ENCODE results near the gene CNPY4.

The CNPY4 gene

DNA sequence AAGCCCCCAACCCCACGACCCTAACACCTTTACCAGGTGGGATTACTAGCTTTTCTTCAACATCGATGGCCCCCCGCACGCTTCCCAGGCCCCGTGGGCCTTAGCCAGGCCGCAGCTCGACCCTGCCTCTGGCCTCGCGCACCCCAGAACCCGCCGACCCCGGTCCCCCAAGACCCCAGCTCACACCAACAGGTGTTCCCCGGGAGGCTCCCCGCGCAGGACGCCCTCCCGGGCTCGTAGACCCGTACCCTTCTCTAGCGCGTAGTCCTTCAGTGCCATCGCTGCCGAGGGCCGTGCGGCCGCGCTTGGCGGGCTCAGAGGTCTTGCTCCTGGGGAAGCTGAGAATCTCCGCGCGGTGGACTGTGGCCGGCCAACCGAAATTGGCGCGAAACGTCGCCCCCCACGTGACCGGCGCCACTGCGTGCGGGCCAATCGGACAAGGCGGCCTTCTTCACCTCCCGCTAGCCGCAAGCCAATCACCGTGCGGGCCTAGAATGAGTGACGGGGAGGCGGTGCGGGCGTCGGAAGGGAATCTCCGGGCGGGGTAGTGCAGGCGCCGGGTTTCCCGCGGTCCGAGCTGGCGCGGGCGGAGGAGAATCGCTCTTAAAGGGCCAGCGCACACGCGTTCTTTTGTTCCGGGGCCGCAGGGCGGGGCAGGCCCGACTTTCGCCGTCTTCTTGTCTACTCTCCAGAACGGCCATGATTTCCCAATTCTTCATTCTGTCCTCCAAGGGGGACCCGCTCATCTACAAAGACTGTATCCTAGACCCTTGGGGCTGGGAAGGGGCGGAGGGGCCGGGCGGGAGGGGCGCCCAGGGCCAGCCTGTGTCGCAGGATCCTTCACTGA is 18.2 kb upstream of the CNPY4 start, which contains the start of the genes AP4M1 and MCM7:
Gene AP4M1 (plus strand): TSS at position 628 of the 847 bp plus-strand sequence. CDS start 72 bp downstream, at position 700.
Gene MCM7 (minus strand): TSS at position 382 of the 847 bp plus-strand sequence. CDS start 103 bp downstream, at position 279.
- ChIA-PET POLR2A (interaction anchor here (0.5 to 5.4 kb wide), 28 partner anchors 8 to 485 kb away, joined by 3 to 100 read pairs (median 6); partner anchors contain the start of genes CNPY4, COPS6, GJC3 and GPC2), CTCF (interaction anchor here (0.6 to 1.2 kb wide), 4 partner anchors 12 to 47 kb away, joined by 3 to 4 read pairs (median 3); partner anchors contain the start of gene LAMTOR4)
- TF ChIP-seq ELF4 (IDR thresholded peaks at IDR 0.05) (peak; percentile 57; the same call in 1 of the 2 replicates), FOXA1 (IDR thresholded peaks at IDR 0.05) (no peak), L3MBTL2 (conservative IDR thresholded peaks at IDR 0.05) (peak; percentile 94), LEF1 (IDR thresholded peaks at IDR 0.05; ENCODE audit: borderline replicate concordance) (no peak), FOXK2 (IDR thresholded peaks at IDR 0.05) (no peak), FOXM1 (IDR thresholded peaks at IDR 0.05; ENCODE audit: borderline replicate concordance) (no peak), ARNT (IDR thresholded peaks at IDR 0.05) (no peak), SP1 (IDR thresholded peaks at IDR 0.05) (no peak), SUZ12 (IDR thresholded peaks at IDR 0.05) (no peak), ZNF384 (IDR thresholded peaks at IDR 0.05) (no peak), NFRKB (IDR thresholded peaks at IDR 0.05) (peak; percentile 46; the same call in 1 of the 2 replicates), CTBP1 (IDR thresholded peaks at IDR 0.05; ENCODE audit: borderline replicate concordance) (no peak), TARDBP (IDR thresholded peaks at IDR 0.05) (no peak), BHLHE40 (IDR thresholded peaks at IDR 0.05; ENCODE audit: borderline replicate concordance) (no peak), HDGF (IDR thresholded peaks at IDR 0.05; ENCODE audit: borderline replicate concordance) (no peak)
- TF ChIP-seq, protein P1, sequence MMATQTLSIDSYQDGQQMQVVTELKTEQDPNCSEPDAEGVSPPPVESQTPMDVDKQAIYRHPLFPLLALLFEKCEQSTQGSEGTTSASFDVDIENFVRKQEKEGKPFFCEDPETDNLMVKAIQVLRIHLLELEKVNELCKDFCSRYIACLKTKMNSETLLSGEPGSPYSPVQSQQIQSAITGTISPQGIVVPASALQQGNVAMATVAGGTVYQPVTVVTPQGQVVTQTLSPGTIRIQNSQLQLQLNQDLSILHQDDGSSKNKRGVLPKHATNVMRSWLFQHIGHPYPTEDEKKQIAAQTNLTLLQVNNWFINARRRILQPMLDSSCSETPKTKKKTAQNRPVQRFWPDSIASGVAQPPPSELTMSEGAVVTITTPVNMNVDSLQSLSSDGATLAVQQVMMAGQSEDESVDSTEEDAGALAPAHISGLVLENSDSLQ (IDR thresholded peaks at IDR 0.05) = peak; percentile 99
- peak; percentile 94 for DNase-seq (ENCODE audit: extremely low spot score)

DNA sequence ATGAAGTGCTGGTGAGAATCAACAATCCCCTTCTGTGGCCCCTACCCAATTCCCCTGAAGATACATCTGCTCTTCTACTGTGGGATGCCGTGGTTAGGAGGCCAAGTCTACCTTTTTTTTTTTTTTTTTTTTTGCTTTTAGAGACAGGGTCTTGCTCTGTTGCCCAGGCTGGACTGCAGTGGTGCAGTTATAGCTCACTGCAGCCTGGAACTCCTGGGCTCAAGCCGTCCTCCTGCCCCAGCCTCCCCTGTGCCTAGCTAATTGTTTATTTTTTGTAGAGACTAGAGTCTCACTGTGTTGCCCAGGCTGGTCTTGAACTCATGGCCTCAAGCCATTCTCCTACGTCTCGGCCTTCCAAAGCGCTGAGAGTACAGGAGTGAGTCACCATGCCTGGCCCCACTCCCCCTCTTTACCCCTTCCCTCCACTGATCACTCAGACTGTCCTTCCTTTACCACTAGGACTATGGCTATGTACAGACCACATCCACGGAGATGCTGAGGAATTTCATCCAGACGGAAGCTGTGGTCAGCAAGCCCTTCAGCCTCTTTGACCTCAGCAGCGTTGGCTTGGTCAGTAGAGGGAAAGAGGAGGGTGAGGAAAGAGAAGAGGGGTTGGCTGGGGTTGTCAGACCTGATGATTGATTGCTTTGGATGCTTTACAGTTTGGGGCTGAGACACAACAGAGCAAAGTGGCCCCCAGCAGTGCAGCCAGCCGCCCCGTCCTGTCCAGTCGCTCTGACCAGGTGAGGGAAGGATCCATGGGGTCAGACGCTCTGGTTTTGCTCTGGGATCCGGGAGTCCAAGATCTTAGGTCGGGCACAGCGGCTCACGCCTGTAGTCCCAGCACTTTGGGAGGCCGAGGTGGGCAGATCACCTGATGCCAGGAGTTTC is 16.2 kb upstream of the CNPY4 start:
- CTCF ChIA-PET = interaction anchor here (1.6 kb wide), 1 partner anchor 28 kb away, joined by 7 read pairs; no protein-coding TSS in a partner anchor
- TF ChIP-seq HDGF (IDR thresholded peaks at IDR 0.05; ENCODE audit: borderline replicate concordance) (no peak), CTBP1 (IDR thresholded peaks at IDR 0.05; ENCODE audit: borderline replicate concordance) (no peak), NFRKB (IDR thresholded peaks at IDR 0.05) (no peak), ZNF384 (IDR thresholded peaks at IDR 0.05) (0 out of 2 replicates have a peak, but pooled peaks have one; percentile 4), SP1 (IDR thresholded peaks at IDR 0.05) (no peak)
- TF ChIP-seq, protein P1 (IDR thresholded peaks at IDR 0.05) = peak; percentile 75
- POLR2A ChIA-PET = interaction anchor here (1.1 to 5.4 kb wide), 9 partner anchors 10 to 88 kb away, joined by 3 to 100 read pairs (median 38); partner anchors contain the start of genes CNPY4, COPS6, LAMTOR4 and MBLAC1
- DNase-seq (ENCODE audit: extremely low spot score) = no peak

- CTCF ChIA-PET = interaction anchor here (0.9 kb wide), 1 partner anchor 9 kb away, joined by 3 read pairs; no protein-coding TSS in a partner anchor
- DNase-seq (ENCODE audit: extremely low spot score) = no peak
- TF ChIP-seq SP1 (IDR thresholded peaks at IDR 0.05) (no peak), HDGF (IDR thresholded peaks at IDR 0.05; ENCODE audit: borderline replicate concordance) (no peak), FOXA1 (IDR thresholded peaks at IDR 0.05) (no peak), ZNF384 (IDR thresholded peaks at IDR 0.05) (no peak), NFRKB (IDR thresholded peaks at IDR 0.05) (no peak), FOXK2 (IDR thresholded peaks at IDR 0.05) (no peak), CTBP1 (IDR thresholded peaks at IDR 0.05; ENCODE audit: borderline replicate concordance) (no peak), L3MBTL2 (conservative IDR thresholded peaks at IDR 0.05) (no peak), ELF4 (IDR thresholded peaks at IDR 0.05) (no peak), SUZ12 (IDR thresholded peaks at IDR 0.05) (no peak), BHLHE40 (IDR thresholded peaks at IDR 0.05; ENCODE audit: borderline replicate concordance) (no peak), LEF1 (IDR thresholded peaks at IDR 0.05; ENCODE audit: borderline replicate concordance) (no peak), ARNT (IDR thresholded peaks at IDR 0.05) (no peak)
- TF ChIP-seq, protein P1 (IDR thresholded peaks at IDR 0.05) = no peak
- POLR2A ChIA-PET = interaction anchor here (1.0 to 1.1 kb wide), 3 partner anchors 11 to 16 kb away, joined by 3 to 4 read pairs (median 3); no protein-coding TSS in a partner anchor
These were observed 13.9 kb upstream of the CNPY4 start for GRCh38 chr7:100105534-100105933.

DNA sequence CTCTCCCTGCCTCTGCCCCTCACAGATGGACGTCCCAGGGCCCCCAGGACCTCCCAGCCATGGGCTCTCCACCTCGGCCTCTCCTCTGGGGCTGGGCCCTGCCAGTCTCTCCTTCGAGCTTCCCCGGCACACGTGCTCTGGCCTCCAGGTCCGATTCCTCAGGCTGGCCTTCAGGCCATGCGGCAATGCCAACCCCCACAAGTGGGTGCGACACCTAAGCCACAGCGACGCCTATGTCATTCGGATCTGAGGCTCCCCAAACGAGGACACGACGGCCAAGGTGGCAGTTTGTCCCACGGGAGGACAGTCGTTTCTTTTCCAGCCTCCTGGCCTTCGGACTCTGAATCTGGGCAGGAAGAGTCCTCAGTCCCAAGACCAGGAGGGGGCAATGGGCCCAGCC is 12.8 kb upstream of the CNPY4 start:
- DNase-seq (ENCODE audit: extremely low spot score) = no peak
- ChIA-PET CTCF (no interaction called here), POLR2A (interaction anchor here (0.8 to 1.1 kb wide), 3 partner anchors 12 to 18 kb away, joined by 3 to 4 read pairs (median 3); no protein-coding TSS in a partner anchor)
- TF ChIP-seq TARDBP (IDR thresholded peaks at IDR 0.05) (no peak), HDGF (IDR thresholded peaks at IDR 0.05; ENCODE audit: borderline replicate concordance) (no peak), SUZ12 (IDR thresholded peaks at IDR 0.05) (no peak), FOXK2 (IDR thresholded peaks at IDR 0.05) (no peak), ELF4 (IDR thresholded peaks at IDR 0.05) (no peak), CTBP1 (IDR thresholded peaks at IDR 0.05; ENCODE audit: borderline replicate concordance) (no peak), BHLHE40 (IDR thresholded peaks at IDR 0.05; ENCODE audit: borderline replicate concordance) (no peak), LEF1 (IDR thresholded peaks at IDR 0.05; ENCODE audit: borderline replicate concordance) (no peak), L3MBTL2 (conservative IDR thresholded peaks at IDR 0.05) (no peak), FOXA1 (IDR thresholded peaks at IDR 0.05) (no peak), NFRKB (IDR thresholded peaks at IDR 0.05) (no peak), ZNF384 (IDR thresholded peaks at IDR 0.05) (no peak), SP1 (IDR thresholded peaks at IDR 0.05) (no peak)
- TF ChIP-seq, protein P1 (IDR thresholded peaks at IDR 0.05) = no peak

All from HEK293T (cell line).